ENCODE data around the gene ZFP36L1.

DNA sequence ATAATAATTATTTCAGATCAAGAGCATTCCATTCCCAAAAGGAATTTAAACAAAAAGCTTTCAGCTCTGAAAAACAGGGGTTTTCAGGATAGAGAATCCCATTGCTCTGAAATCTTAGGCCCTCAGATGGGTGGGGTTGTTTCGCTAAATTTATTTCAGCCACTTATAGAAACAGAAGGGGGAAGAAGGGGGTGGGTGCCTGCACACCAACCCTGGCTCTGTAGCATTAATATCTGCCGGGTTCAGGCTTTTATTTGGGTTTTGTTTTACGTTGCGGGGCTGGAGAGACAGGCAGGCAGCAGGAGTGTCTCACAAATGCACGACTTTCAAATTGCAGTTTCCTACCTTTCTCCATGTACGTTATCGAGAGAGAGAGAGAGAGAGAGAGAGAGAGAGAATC, 12.5 kb upstream of the ZFP36L1 start:
- no peak for TF ChIP-seq SP4 (CRISPR knock-in tag; IDR thresholded peaks at IDR 0.05)
- TF ChIP-seq ZNF263 (CRISPR knock-in tag; IDR thresholded peaks at IDR 0.05) = no peak
- TF ChIP-seq, protein P1, sequence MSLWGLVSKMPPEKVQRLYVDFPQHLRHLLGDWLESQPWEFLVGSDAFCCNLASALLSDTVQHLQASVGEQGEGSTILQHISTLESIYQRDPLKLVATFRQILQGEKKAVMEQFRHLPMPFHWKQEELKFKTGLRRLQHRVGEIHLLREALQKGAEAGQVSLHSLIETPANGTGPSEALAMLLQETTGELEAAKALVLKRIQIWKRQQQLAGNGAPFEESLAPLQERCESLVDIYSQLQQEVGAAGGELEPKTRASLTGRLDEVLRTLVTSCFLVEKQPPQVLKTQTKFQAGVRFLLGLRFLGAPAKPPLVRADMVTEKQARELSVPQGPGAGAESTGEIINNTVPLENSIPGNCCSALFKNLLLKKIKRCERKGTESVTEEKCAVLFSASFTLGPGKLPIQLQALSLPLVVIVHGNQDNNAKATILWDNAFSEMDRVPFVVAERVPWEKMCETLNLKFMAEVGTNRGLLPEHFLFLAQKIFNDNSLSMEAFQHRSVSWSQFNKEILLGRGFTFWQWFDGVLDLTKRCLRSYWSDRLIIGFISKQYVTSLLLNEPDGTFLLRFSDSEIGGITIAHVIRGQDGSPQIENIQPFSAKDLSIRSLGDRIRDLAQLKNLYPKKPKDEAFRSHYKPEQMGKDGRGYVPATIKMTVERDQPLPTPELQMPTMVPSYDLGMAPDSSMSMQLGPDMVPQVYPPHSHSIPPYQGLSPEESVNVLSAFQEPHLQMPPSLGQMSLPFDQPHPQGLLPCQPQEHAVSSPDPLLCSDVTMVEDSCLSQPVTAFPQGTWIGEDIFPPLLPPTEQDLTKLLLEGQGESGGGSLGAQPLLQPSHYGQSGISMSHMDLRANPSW (CRISPR knock-in tag; IDR thresholded peaks at IDR 0.05; ENCODE audit: borderline replicate concordance) = no peak
- TF ChIP-seq FOXM1 (CRISPR knock-in tag; IDR thresholded peaks at IDR 0.05) = no peak
- TF ChIP-seq POLR2A (IDR thresholded peaks at IDR 0.05; ENCODE audit: insufficient read depth in 1 of 2, low read depth in 2 of 2, low read length in 2 of 2) = no peak

All from HepG2 (cell line).